CD4-positive, alpha-beta T cell treated with Interleukin-15 for 4 hours (primary cell): ENCODE measurements around the gene SNX14.

Experiments
- DNase-seq: peaks from one replicate; pipeline ENCODE4 v3.0.0-alpha.2; 2020; ENCODE audit warnings: low spot score

Gene SNX14

DNA sequence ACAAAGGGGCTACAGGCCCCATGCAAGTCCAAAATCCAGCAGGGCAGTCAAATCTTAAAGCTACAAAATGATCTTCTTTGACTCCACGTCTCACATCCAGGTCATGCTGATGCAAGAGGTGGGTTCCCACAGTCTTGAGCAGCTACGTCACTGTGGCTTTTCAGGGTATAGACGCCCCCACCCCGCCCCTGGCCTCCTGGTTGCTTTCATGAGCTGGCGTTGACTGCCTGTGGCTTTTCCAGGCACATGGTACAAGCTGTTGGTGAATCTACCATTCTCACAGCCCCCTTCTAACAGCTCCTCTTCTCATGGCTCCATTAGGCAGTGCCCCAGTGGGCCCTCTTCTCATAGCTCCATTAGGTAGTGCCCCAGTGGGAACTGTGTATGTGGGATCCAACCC, 96.8 kb downstream of the SNX14 start:
- DNase-seq: no peak

DNA sequence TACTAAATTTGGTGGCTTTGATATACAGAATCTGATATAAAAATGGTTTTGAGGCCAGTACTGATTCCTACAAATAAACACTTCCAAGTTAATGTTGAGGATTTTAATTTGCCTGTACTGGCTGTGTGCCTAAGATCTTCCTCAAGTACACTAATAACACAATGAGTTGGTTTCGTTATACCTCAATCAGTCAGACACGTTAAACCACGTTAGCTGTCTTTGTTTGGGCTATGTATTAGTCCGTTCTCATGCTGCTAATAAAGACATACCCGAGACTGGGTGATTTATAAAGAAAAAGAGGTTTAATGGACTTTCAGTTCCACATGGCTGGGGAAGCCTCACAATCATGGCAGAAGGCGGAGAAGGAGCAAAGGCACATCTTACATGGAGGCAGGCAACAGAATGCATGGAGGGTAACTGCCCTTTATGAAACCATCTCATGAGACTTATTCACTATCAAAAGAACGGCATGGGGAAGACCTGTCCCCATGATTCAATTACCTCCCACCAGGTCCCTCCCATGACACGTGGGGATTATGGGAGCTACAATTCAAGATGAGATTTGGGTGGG, 97.6 kb downstream of the SNX14 start:
- DNase-seq: no peak

DNA sequence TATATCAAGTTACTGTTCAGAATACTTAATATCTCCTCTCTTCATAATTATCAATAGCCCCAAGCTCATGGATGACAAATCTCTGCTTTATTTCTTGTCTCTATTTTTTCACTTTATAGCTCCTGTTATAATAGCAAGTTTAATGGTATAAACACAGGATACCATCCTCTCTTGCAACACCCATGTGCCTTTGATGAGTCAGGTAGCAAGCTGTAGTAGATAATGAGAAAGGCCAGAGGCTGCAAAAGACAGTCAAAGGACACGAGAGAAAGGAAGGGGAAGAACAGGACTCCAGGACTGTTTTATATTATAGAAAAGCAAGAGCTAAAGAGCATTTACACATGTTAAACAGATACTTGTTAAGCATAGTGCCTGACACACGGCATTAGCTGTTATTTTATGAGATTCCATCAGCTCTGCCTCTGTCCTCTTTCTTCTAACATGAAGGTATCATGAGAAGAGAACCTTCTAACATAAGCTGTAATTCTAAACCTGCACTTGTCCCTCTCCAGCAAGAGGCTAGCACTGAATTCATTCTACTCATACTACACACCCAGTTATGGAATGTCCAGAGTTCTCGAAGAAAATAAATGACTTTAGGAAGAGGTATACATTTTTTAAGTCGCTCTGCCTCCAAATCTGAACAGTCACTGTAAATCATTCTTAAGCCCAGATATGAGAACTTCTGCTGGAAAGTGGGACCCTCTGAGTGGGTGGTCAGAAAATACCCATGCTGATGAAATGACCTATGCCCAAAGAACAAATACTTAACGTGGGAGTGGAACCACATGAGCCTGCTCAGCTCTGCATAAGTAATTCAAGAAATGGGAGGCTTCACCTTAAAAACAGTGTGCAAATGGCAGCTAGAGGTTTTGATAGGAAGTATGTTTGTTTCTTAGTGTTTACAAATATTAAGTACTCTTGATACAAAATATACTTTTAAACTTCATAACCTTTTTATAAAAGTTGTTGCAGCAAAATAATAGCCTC, 98.8 kb downstream of the SNX14 start:
- DNase-seq: no peak

DNA sequence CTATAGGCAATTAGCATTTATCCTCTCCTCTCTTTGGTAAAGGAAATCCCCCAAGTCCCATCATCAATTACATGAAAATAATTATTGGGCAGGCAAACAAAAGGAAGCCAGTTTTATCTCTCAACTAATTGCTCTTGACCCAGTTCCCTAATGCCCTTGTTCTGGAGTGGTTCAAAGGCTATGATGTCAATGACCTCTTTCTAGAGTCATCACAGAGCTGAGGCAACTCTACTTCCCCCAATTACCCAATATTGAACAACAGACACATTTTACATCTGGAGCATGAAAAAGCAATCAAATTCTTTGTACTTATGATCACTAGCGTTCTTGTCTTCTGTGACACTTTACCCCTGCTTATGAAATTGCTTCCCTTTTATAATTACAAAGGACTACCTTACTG, 100.3 kb downstream of the SNX14 start:
- DNase-seq: no peak

DNA sequence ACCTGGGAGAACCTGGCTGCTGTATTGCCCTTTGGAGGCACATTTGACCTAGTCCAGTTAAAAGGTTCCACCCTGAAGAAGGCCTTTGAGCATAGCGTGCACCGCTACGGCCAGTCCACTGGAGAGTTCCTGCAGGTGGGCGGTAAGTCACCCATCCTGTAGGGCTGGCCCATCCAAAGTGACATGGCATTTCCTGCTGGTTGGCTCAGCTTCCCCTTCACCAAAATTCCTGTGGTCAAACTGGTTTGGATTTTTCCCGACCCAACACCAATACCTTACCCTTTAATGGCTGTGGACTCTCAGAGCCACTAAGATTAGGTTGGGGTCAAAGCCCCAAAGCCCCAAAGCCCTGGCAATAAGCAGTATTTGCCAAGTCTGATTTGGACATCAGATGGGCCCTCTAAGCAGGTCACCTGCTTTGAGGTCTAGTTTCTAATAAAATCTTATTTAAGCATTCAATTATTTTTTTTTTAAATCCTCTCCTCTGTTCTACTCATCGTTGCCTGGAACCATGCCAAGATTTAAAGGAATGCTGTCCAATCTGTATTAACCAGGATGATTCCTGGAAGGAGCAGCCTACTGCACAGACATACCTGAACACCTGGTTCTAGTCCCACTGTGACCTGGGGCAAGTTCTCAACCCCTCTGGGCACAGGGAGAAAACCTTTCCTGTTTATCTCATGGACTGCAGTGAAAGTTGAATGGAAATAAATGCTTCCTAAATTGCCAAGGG, 103.0 kb downstream of the SNX14 start:
- no peak for DNase-seq

DNA sequence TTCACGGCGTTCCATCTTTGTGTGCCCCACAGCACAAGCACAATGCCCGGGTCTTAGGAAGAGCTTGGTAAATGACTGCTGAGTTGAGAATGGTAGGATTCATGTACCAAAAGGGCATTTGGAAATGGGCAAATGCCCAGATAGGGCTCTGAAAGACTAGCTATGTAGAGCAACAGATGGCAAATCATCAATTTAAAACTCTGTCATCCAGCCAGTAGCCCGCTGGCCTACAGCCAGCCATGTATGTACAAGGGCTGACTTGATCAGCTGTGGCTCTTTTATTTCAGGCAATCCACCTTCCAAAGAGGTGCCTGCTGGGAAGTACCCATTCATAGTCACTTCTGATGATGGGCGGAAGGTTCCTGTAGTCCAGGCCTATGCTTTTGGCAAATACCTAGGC, 108.7 kb downstream of the SNX14 start:
- DNase-seq: no peak

DNA sequence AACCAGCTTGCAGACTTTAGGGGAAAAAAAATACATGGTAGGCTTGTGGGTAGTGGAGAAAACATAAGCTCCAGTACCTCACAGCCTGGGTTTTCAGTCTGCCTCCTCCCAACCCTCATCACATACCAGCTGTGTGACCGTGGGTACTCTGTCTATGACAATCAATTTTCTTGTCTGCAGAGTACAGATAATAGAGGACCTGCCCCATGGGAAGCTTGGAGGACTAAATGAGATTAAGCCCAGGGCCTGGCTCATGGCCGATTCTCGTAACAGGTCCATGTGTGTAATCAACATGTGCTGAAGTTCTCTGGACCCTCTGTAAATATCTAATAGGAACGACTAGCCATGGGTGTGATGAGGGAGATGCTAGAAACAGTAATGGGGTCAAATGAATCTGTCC, 109.8 kb downstream of the SNX14 start:
- DNase-seq: no peak

DNA sequence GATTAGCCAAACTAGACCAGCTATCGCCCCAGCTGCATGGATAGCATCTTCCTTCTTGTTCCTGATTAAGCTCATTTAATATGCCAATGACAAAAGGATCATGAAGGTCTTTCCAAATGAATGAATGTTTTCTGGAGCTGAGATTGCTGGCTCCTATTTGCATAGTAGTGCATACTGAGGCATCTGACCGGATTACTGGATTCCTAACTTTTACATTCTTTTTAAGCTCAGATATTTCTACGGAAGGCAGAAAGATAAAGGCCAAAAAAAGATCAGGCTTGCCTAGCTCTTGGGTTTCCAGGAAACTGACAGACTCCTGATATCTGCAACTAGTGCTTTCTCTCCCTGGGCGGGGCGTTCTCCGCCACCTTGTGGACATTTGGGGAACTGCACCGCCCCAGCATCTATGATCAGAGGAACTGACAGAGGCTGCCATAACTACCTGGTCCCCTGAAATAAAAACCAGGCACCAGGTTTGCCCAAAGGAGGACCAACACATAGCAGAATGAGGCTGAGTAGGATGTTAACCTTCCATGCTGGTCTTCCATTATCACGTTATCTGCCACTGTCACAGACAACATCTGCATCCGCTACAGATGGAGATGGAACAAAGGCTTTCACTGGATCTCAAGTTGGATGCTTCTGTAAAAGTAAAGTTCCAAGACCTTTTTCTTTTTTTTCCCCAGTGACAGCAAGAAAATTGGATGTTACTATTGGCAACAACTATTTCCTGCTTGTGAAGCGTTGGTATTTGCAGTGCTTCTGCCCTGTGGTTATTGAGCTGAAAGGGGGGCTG, 110.6 kb downstream of the SNX14 start:
- peak; percentile 78 for DNase-seq

DNA sequence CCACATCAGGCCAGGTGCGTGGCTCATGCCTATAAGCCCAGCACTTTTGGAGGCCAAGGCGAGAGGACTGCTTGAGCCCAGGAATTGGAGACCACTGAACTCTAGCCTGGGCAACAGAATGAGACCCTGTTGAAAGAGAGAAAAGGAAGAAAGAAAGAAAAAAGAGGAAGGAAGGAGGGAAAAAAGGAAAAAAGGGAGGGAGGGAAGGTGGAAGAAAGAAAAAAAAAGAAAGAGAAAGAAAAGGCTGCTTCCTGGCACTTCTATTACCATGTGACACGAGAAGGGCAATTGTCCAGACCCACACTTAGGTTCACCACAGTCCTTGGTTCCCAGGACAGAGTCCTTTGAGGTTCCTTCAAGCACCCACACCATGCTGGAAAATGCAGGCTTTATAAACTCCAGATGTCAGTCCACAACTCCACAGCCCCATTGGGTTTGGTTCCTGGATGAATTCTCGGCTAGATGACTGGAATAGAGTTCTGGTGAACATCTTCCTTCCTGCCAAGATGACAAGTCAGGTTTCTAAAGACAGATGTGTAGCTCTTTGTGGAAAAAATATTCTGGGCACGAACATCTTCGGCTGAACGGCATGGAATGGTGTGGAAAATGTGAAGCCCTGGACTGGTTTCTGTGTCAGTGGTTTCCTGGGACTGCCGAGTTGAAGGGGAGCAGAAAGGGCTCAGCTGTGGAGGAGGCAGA, 111.3 kb downstream of the SNX14 start:
- no peak for DNase-seq

DNA sequence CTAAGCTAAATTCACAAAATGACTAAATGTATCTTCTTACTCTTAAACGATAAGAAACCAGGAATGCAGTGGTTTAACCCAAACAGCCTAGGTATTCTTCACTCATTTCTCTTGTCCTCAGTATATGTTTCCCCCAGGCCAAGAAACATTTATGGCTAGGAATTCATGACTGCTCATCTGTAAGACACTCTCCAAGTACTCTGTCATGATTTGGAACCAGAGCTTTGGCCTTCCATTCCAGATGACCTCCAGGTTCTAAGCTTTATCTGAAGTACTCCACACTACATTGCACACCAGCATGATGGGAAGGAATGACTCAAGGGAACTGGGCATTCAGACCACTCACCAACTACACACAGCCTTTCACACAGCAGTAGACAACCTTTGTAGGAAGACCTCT, 114.5 kb downstream of the SNX14 start:
- DNase-seq: no peak

DNA sequence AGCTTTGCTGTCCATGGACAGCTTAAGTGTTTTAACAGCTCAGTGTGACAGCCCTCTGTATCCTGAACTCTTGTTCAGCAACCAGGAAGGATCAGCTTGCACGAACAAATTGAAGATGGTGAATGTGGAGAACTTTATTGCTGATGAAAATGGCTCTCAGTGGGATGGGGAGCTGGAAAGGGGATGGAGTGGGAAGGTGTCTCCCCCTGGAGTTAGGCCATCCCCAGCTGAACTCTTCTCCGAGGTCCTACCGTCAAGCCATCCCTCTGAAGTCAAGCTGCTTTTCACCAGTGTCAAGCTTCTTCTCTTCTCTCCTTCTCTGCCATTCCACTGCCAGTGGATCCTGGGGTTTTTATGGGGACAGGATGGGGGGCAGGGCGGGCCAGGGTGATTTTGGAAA, 117.1 kb downstream of the SNX14 start:
- DNase-seq: no peak

DNA sequence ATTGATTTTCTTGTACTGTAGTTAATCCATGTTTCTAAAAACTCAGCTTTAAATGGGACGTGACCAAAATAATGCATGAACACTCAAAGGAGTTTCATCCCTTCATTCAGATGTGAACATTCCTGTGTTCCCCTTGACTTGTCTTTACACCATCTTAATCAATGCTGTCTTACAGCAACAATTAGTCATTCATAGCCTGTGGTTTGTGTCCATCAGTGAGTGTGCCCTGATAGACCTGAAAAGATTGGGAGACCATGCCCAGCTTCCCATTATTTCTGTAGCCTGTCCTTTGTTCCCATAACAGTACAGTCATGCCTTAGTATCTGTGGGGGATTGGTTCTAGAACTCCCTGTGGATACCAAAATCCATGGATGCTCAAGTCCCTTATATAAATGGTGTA, 119.9 kb downstream of the SNX14 start:
- DNase-seq: no peak

DNA sequence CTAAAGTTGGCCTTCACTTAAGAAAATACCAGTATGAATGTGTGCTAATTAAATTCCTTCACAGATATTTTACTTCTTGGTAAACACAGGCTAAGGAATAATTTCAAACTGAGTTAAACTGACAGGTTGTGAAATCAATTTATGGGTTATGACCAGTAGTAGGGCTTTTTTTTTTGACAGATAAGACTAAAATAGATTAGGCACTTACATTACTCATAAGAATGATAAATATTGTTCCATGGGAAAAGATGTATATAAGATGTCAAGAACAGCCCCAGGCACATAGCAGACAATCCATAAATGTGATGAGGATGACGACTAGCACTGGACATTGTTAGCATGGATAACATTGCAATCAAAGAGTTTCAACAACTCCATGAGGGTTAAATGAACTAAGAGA, 120.9 kb downstream of the SNX14 start:
- no peak for DNase-seq

DNA sequence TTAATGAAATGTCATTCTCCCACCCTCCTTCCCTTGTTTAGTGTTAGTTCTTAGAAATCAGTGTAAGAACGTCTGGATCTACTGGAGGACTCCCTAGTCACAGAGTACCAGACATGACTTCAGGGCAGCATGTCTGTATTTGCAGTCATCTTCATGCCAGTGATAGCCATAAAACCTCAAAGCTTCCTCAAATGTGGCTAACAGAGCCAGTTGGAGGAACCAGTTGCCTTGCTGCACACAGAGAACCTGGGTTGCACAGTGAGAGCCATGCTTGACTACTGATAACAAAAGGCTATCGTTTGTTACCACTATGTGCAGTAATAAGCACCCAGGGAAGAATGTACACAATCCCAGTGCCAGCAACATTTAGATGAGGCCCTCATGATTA, 123.6 kb downstream of the SNX14 start:
- DNase-seq: no peak

DNA sequence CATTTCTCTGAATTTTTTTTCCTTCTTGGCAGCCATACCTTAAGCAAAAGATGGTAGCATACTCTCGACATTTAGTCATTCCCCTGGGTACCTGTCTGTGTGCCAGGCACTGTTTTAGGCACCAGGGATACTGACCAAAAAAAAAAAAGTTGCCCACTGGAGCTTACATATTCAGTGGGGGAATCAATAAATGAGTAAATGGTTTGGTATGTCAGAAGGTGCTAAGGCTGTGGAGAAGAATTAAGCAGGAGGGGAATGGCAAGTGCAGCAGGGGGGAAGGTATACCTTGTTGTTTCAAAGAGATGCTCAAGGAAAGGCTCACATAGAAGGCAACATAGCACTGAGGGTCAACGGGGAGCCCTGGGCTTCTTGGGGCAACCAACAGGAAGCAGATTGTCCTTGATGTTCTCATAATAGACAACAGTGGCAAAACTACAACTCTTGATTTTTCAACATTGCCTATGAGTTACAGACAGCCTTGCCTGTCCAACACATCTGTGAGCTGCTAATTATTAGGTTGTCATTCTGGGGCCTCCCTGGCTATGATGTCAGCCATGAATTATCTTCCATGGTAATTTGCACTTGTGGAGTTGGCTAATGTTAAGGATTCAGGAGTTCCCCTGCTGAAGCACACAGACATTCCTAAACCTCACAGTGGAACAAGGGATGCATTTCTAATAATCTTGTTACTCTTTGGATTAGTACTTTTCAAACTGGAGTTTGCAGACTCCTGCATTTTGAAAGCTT, 124.2 kb downstream of the SNX14 start:
- DNase-seq: no peak

DNA sequence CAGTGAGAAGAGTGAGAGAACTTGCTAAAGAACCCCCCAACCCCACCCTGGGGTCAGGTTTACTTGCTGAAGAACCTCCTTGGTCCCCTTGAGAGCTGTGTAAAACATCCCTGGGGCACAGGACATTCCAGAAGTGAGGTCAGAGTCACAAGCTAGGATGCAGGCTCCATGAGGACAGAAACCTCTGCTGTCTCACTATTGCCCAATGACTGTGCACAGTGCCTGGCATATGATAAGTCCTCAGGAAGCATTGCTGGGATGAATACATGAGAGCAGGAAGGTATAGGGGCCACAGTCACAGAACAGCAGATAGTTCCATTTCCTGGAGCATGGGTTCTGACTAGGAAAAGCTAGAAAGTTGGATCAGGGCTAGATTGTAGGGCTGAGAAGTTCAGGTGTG, 125.3 kb downstream of the SNX14 start:
- DNase-seq: no peak

DNA sequence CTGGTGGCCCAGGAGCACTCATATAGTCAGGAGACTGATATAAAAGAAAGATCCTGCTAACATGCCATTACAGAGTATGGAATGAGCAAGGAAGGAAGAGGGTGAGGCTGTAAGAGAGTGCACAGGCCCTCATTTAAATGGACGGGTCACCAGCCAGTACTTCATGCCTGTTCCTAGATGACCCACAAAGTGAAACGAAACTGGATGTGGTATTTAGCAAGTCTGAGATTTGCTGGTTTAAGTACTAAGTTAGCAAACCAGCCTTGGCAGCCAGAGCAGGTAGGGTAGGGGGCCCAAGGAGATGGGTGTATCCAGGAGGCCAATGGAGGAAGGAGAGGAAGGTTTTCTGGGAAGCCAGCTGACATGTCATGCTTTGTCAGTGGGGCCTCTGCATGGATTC, 127.9 kb downstream of the SNX14 start:
- no peak for DNase-seq

DNA sequence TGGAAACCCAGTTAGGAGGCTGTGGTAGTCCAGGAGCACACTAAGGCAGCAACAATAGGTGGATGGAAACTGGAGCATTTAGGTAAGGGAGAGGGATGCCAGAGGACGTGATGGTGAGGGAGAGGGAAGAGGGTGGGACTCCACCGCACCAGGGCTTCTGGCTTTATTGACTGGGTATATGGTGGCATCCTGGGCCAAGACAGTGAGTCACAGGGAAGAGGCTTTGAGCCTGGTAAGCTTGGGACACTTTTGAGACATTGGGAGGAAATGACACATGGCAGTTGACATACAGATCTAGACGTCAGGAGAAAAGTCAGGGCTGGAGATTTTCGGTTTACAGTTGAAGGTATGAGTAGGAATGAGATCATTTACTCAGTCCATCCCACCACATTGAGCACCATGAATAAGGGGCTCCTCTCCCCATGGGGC, 128.9 kb downstream of the SNX14 start:
- DNase-seq: no peak

DNA sequence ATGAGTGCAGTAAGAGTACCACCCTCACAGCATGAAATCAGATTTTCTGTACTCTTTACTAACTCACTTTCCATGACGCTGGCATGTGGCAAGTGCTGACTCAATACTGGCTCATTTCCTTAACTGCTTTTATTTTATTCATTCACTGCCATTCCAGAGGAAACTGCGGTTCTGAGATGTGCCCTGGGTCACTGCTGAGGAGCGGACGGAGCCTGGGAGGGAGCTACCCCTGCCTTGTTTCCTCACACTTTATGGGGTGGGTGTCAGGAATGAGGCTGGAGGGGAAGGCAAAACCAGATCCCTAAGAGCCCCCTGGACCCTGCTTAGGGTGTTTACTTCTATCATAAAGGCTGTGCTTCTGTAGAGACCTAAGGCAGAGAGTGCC, 129.4 kb downstream of the SNX14 start:
- DNase-seq: no peak

DNA sequence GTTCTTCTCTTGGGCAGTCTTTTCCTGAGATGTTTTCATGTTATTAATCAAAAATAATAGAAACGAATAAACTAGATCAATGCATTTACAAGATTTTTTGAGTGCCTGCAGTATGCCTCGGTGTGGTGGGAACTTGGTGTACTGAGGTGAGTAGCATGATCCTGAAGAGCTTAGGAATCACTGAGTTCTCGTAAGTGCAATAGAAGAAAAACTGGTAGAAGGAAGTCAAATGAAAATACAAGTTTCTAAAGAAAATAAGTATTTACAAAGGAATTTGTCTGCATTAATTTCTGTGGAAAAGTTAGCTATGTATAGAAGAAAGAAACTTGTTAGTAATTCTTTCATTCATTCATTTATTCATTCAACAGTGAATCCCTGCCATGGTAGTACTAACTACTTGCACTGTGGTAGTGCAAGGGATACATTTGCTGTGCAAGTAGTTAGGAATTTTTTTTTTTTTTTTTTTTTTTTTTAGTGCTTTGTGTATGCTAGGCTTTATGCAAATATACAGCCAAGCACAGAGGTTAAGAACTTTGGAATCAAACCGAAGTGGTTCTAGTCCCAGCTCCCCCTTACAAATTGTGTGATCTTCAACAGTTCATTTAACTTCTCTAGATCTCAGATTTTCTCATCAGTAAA, 129.9 kb downstream of the SNX14 start:
- no peak for DNase-seq
